ENCODE results near the gene CTTNBP2NL. TPM values are rescaled to one million over a fixed set of nuclear protein-coding genes. Genes with fewer than 3 reads are reported as not detected.

The CTTNBP2NL gene
- polyA plus RNA-seq, 1 experiment: 30.5 TPM

GRCh38 chr1:112402682-112403643 lies 6.9 kb downstream of the CTTNBP2NL start:
- Histone ChIP-seq H3K4me3 (ENCODE audit: low read depth, low read length) (no peak overlapping the region), H3K27me3 (ENCODE audit: control insufficient read depth, insufficient read depth, low read length) (no peaks in the 10 kb centered on the region), H3K9me3 (ENCODE audit: control insufficient read depth, insufficient read depth, low read length) (no peaks in the 10 kb centered on the region), H3K27ac (ENCODE audit: low read depth, low read length) (peak overlapping the region; percentile 87)
- ChIA-PET POLR2A (interaction anchor here (1.1 kb wide), 1 partner anchor 54 kb away, joined by 3 read pairs; no protein-coding TSS in a partner anchor), CTCF (no interaction called here)
- DNase-seq (ENCODE audit: low read depth, low spot score): no peak
- no peak for TF ChIP-seq CTCF (IDR thresholded peaks at IDR 0.05; ENCODE audit: low read depth, low read length)

GRCh38 chr1:112406771-112407170 lies 10.8 kb downstream of the CTTNBP2NL start:
- TF ChIP-seq CTCF (IDR thresholded peaks at IDR 0.05; ENCODE audit: low read depth, low read length): no peak
- Histone ChIP-seq H3K9me3 (ENCODE audit: control insufficient read depth, insufficient read depth, low read length) (no peaks in the 10 kb centered on the region), H3K27ac (ENCODE audit: low read depth, low read length) (no peak overlapping the region), H3K27me3 (ENCODE audit: control insufficient read depth, insufficient read depth, low read length) (no peaks in the 10 kb centered on the region), H3K4me3 (ENCODE audit: low read depth, low read length) (no peak overlapping the region)
- POLR2A ChIA-PET: no interaction called here
- CTCF ChIA-PET: interaction anchor here (1.0 to 2.0 kb wide), 2 partner anchors 16 to 60 kb away, joined by 4 to 6 read pairs; no protein-coding TSS in a partner anchor
- no peak for DNase-seq (ENCODE audit: low read depth, low spot score)

GRCh38 chr1:112409414-112409813 lies 13.4 kb downstream of the CTTNBP2NL start:
- POLR2A ChIA-PET: no interaction called here
- Histone ChIP-seq H3K27me3 (ENCODE audit: control insufficient read depth, insufficient read depth, low read length) (no peaks in the 10 kb centered on the region), H3K9me3 (ENCODE audit: control insufficient read depth, insufficient read depth, low read length) (no peaks in the 10 kb centered on the region), H3K4me3 (ENCODE audit: low read depth, low read length) (no peak overlapping the region), H3K27ac (ENCODE audit: low read depth, low read length) (no peak overlapping the region)
- CTCF ChIA-PET: interaction anchor here (0.8 to 2.2 kb wide), 2 partner anchors 51 to 205 kb away, joined by 4 to 8 read pairs; no protein-coding TSS in a partner anchor
- DNase-seq (ENCODE audit: low read depth, low spot score): no peak
- TF ChIP-seq CTCF (IDR thresholded peaks at IDR 0.05; ENCODE audit: low read depth, low read length): no peak

- ChIA-PET POLR2A (interaction anchor here (0.6 kb wide), 1 partner anchor 20 kb away, joined by 4 read pairs; no protein-coding TSS in a partner anchor), CTCF (interaction anchor here (0.7 to 2.2 kb wide), 4 partner anchors 53 to 291 kb away, joined by 3 to 8 read pairs (median 4); no protein-coding TSS in a partner anchor)
- DNase-seq (ENCODE audit: low read depth, low spot score): no peak
- H3K27ac ChIP-seq (ENCODE audit: low read depth, low read length): no peak overlapping the region
- no peaks in the 10 kb centered on the region for H3K9me3 ChIP-seq (ENCODE audit: control insufficient read depth, insufficient read depth, low read length)
- H3K27me3 ChIP-seq (ENCODE audit: control insufficient read depth, insufficient read depth, low read length): no peaks in the 10 kb centered on the region
- H3K4me3 ChIP-seq (ENCODE audit: low read depth, low read length): no peak overlapping the region
- TF ChIP-seq CTCF (IDR thresholded peaks at IDR 0.05; ENCODE audit: low read depth, low read length): no peak
Observed at GRCh38 chr1:112410673-112411072, 14.7 kb downstream of the CTTNBP2NL start.

- Histone ChIP-seq H3K27me3 (ENCODE audit: control insufficient read depth, insufficient read depth, low read length) (no peaks in the 10 kb centered on the region), H3K27ac (ENCODE audit: low read depth, low read length) (no peak overlapping the region), H3K9me3 (ENCODE audit: control insufficient read depth, insufficient read depth, low read length) (no peaks in the 10 kb centered on the region), H3K4me3 (ENCODE audit: low read depth, low read length) (no peak overlapping the region)
- no peak for TF ChIP-seq CTCF (IDR thresholded peaks at IDR 0.05; ENCODE audit: low read depth, low read length)
- POLR2A ChIA-PET: no interaction called here
- no peak for DNase-seq (ENCODE audit: low read depth, low spot score)
- CTCF ChIA-PET: interaction anchor here (0.9 to 1.3 kb wide), 3 partner anchors 59 to 298 kb away, joined by 3 to 4 read pairs (median 3); no protein-coding TSS in a partner anchor
Observed at GRCh38 chr1:112417271-112417670, 21.3 kb downstream of the CTTNBP2NL start.

All from AG04450 (cell line).